ENCODE data around the gene RWDD4.
"Not testable (repeated sequence)": the region's sequence is repeated elsewhere in the genome, so short reads cannot be mapped to it uniquely, and the experiment has no call there.

RWDD4 gene

GRCh38 chr4:183635741-183636140 lies 23.2 kb downstream of the RWDD4 start:
- no peak for DNase-seq (ENCODE audit: low read depth in 2 of 2)

- DNase-seq (ENCODE audit: low read depth in 2 of 2), result no peak
These were observed 23.7 kb downstream of the RWDD4 start for GRCh38 chr4:183635321-183635720.

GRCh38 chr4:183633476-183634400 lies 25.2 kb downstream of the RWDD4 start:
- DNase-seq (ENCODE audit: low read depth in 2 of 2), result no peak

- no peak for DNase-seq (ENCODE audit: low read depth in 2 of 2)
These were observed 26.3 kb downstream of the RWDD4 start for GRCh38 chr4:183632689-183633088.

GRCh38 chr4:183631577-183632198 lies 27.3 kb downstream of the RWDD4 start:
- no peak for DNase-seq (ENCODE audit: low read depth in 2 of 2)

- no peak for DNase-seq (ENCODE audit: low read depth in 2 of 2)
These were observed 30.9 kb downstream of the RWDD4 start for GRCh38 chr4:183627979-183628588.

GRCh38 chr4:183627286-183627685 lies 31.7 kb downstream of the RWDD4 start:
- not testable (repeated sequence) for DNase-seq (ENCODE audit: low read depth in 2 of 2)

GRCh38 chr4:183626168-183626567 lies 32.8 kb downstream of the RWDD4 start:
- no peak for DNase-seq (ENCODE audit: low read depth in 2 of 2)

GRCh38 chr4:183624548-183624947 lies 34.4 kb downstream of the RWDD4 start:
- DNase-seq (ENCODE audit: low read depth in 2 of 2), result no peak

- DNase-seq (ENCODE audit: low read depth in 2 of 2), result no peak
These were observed 37.1 kb downstream of the RWDD4 start for GRCh38 chr4:183621875-183622274.

GRCh38 chr4:183620421-183620820 lies 38.6 kb downstream of the RWDD4 start:
- no peak for DNase-seq (ENCODE audit: low read depth in 2 of 2)

- no peak for DNase-seq (ENCODE audit: low read depth in 2 of 2)
These were observed 40.3 kb downstream of the RWDD4 start for GRCh38 chr4:183618681-183619080.

GRCh38 chr4:183617075-183617474 lies 41.9 kb downstream of the RWDD4 start:
- no peak for DNase-seq (ENCODE audit: low read depth in 2 of 2)

GRCh38 chr4:183612329-183613250 lies 46.4 kb downstream of the RWDD4 start:
- DNase-seq (ENCODE audit: low read depth in 2 of 2), result no peak

- no peak for DNase-seq (ENCODE audit: low read depth in 2 of 2)
These were observed 47.7 kb downstream of the RWDD4 start for GRCh38 chr4:183611210-183611830.

- no peak for DNase-seq (ENCODE audit: low read depth in 2 of 2)
These were observed 48.4 kb downstream of the RWDD4 start for GRCh38 chr4:183610613-183611012.

- DNase-seq (ENCODE audit: low read depth in 2 of 2), result no peak
These were observed 49.0 kb downstream of the RWDD4 start for GRCh38 chr4:183610033-183610432.

- no peak for DNase-seq (ENCODE audit: low read depth in 2 of 2)
These were observed 49.8 kb downstream of the RWDD4 start for GRCh38 chr4:183609151-183609550.

GRCh38 chr4:183607894-183608293 lies 51.1 kb downstream of the RWDD4 start:
- DNase-seq (ENCODE audit: low read depth in 2 of 2), result no peak

- no peak for DNase-seq (ENCODE audit: low read depth in 2 of 2)
These were observed 56.4 kb downstream of the RWDD4 start for GRCh38 chr4:183602557-183603027.

- DNase-seq (ENCODE audit: low read depth in 2 of 2), result no peak
These were observed 57.6 kb downstream of the RWDD4 start for GRCh38 chr4:183601381-183601780.
